Body of pancreas (tissue), 4 donors: Measurements from ENCODE around the gene RASSF6.

ENCODE experiments used
- CTCF ChIP-seq, 7 experiments: fragments of 450-650 bp in 4 of 7; fragments of 200-600 bp in 3 of 7; sonication (generic) in 3 of 7; IDR thresholded peaks; one replicate each; pipeline ENCODE4 v1.5.1; 2016 to 2019; ENCODE audit warnings: antibody characterized with exemption in 7 of 7
- POLR2A ChIP-seq, 3 donors: fragments of 450-650 bp; IDR thresholded peaks; one replicate each; pipeline ENCODE4 v1.6.1; 2016; ENCODE audit warnings: antibody characterized with exemption in 3 of 3, mild to moderate bottlenecking in 2 of 3

- TF ChIP-seq CTCF (IDR thresholded peaks at IDR 0.05) (no peak), POLR2A (IDR thresholded peaks at IDR 0.05) (no peak)
These were observed 34.9 kb downstream of the RASSF6 start for GRCh38 chr4:73585345-73585744.
